GM12875 (cell line): Measurements from ENCODE around the gene GMCL2.

ENCODE experiments used
- H3K4me3 ChIP-seq: one replicate; pipeline ENCODE4 v1.5.1; 2011; ENCODE audit warnings: low read depth, low read length, control low read depth
- CTCF ChIP-seq: IDR thresholded peaks from 2 replicates; pipeline ENCODE4 v1.5.1; 2011; ENCODE audit warnings: low read depth, mild to moderate bottlenecking, control low read depth, inconsistent platforms, low read length, moderate library complexity, borderline replicate concordance; ENCODE audit not compliant: insufficient read depth

The GMCL2 gene

GRCh38 chr5:178163772-178164735 lies 23.1 kb downstream of the GMCL2 start:
- TF ChIP-seq CTCF: peak; percentile 99
- H3K4me3 ChIP-seq: no peak overlapping the region

- TF ChIP-seq CTCF: no peak
- H3K4me3 ChIP-seq: no peak overlapping the region
Observed at GRCh38 chr5:178162481-178162880, 24.7 kb downstream of the GMCL2 start.

GRCh38 chr5:178160176-178160575 lies 27.0 kb downstream of the GMCL2 start:
- TF ChIP-seq CTCF: no peak
- no peak overlapping the region for H3K4me3 ChIP-seq

- no peak for TF ChIP-seq CTCF
- no peak overlapping the region for H3K4me3 ChIP-seq
Observed at GRCh38 chr5:178155065-178155464, 32.1 kb downstream of the GMCL2 start.

GRCh38 chr5:178153530-178154340 lies 33.4 kb downstream of the GMCL2 start, which contains the start of gene NHP2:
Gene NHP2, minus strand, starts transcription at chr5:178153885. Its CDS starts 68 bp downstream, at chr5:178153817.
- TF ChIP-seq CTCF: no peak
- peak within 1 kb of the TSS; percentile 83 for H3K4me3 ChIP-seq

- peak overlapping the region; percentile 83 for H3K4me3 ChIP-seq
- TF ChIP-seq CTCF: no peak
Observed at GRCh38 chr5:178152491-178153444, 34.4 kb downstream of the GMCL2 start.
